GM19455 (cell line): Measurements from ENCODE around the gene HAVCR1.
"Not testable (repeated sequence)": the region's sequence is repeated elsewhere in the genome, so short reads cannot be mapped to it uniquely, and the experiment has no call there.

Experiments
- ATAC-seq: cut with Tn5 transposase; IDR thresholded peaks from one replicate; pipeline ENCODE4 v1.9.1; 2021; ENCODE audit not compliant: unreplicated experiment

The HAVCR1 gene

DNA sequence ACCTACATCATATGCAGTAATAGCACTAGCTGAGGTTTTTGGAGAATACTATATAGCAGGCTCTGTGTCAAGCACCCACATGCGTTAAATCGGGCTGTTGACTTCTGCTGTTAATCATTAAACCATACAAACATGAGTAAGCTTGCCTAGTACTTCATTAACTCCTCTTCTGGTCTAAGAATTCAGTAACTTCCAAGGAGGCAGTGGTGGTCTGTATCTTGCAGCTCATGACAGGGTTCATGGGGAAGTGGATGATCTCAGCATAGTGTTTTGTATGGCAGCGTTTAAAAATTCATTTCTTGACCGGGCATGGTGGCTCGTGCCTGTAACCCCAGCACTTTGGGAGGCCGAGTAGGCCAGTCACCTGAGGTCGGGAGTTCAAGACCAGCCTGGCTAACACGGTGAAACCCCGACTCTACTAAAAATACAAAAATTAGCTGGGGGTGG, at the start of gene HAVCR1:
HAVCR1 (minus strand) TSS at position 24 of the 447 bp plus-strand sequence. CDS start 1,173 bp downstream, outside the sequence.
- no peak for ATAC-seq

GRCh38 chr5:157107508-157107907, 48.6 kb upstream of the HAVCR1 start:
- ATAC-seq = no peak

- ATAC-seq = no peak
Observed at GRCh38 chr5:157106630-157107461, 47.9 kb upstream of the HAVCR1 start.

GRCh38 chr5:157100140-157100679, 41.3 kb upstream of the HAVCR1 start:
- ATAC-seq = no peak

DNA sequence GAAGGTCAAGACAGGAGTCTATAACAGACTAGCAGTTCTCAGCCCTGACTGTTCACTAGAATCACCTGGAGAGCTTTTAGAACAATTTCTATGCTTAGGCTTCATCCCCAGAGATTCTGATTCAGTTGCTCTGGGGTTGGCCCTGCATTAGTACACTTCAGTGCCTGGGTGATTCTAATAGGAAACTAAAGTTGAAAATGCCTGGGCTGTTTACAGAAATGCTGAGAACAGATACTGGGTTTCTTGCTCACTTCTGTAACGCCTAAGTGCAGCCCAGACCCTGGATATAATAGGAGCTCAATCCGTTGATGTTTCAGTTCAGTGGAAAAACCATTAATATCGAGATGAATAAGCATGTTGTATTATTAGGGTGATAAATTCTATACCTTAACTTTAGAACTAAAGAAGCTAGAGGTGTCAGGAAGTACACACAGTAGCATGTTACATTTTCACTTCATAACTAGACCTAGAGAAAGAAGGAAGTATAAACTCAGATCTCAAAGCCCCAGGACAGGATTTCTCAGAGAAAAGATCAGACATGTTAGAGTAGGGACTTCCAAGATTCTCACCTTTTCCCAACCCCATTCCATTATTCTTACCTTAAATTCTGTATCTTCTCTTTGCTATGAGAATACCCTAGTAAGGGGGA, 29.6 kb upstream of the HAVCR1 start:
- ATAC-seq = peak; percentile 71

DNA sequence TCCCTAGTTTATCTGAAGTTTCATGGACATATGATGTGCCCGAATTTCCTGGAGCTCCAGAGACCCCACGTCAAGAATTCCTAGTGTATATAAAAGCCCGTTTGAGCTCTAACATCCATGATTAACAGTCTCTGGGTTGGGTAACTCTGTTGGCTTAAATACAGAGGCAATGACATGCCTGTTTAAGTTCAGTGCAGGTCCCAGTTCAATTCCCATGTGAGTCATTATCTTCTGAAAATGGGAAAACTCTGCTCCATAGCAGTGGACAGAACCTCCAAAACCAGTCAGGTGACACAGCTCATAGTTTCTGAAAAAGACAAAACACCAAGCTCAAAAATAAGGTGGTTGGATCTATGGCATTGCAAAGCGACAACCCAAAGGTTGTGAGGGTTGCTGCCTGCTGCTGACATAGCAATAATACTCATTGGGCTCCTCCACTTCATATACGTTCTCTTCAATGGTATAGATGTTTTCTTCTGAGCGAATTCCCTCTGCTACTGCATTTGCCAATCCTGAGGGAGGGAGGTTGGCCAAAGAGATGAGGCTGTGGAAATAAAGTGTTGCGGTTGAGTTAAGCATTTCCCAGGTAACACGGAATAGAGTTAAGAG, 27.9 kb upstream of the HAVCR1 start:
- ATAC-seq = no peak

DNA sequence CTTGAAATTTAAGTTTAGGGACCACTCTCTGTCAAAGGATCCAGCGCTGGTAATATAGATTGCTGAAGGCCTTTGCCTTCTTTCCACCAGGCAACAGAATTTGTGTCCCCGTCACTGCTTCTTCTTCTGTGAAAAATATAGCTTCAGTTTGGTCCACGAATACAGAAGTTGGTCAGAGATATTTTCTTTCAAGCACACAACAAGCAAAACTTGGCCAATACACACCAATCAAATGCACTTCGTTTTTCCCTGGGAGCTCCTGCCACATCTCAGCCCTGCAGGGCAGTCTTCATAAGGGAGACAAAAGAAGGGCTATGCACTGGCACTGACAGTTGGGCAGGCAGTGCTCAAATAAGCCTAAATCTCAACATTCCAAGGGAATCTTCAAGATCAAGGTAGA, 27.0 kb upstream of the HAVCR1 start:
- ATAC-seq = no peak

DNA sequence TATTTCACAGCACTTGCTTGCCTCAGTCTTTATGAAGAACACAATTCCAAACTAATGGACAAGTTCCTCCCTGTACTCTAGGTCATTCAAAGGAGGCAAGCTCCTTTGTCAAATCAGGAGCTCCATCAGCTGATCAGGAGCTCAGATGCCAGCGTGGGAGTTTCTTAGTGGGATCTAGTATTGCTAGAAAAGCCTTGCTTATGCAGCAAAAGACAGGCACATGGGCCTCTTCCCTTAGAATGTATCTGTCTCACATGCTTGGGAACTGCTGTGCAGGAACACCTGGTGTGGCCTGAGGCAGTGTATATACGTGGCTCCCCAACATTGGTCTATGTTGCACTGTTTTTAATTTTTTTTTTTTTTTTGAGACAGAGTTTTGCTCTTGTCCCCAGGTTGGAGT, 21.4 kb upstream of the HAVCR1 start:
- no peak for ATAC-seq

- no peak for ATAC-seq
Observed at GRCh38 chr5:157076558-157076957, 17.6 kb upstream of the HAVCR1 start.

DNA sequence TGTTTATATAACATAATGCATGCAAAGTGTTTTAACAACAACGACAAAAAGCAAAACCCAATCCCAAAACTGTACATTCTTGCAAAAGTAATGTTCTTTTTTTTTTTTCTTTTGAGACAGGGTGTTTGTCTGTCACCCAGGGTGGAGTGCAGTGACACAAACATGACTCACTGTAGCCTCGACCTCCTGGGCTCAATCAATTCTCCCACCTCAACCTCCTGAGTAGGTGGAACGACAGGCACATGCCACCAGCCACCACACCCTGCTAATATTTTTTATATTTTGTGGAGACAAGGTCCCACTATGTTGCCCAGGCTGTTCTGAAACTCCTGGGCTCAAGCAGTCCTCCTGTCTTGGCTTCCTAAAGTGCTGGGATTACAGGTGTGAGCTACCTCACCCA, 13.6 kb upstream of the HAVCR1 start:
- no peak for ATAC-seq

DNA sequence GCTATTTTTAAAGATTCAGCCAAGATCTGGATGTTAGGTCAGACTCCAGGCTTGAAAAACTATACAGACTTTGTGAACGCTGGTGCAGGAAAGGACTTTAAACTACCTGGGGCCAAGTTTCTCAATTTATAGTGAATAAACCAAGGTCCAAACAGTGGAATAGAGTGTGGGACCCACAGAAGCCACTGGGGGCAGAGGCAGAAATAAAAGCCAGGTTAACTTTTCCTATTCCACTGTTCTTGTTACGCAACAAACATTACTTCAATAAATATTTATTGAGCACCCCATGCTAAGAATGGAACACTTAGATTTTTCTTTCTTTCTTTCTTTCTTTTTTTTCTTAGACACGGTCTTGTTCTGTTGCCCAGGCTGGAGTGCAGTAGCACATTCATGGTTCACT, 11.0 kb upstream of the HAVCR1 start:
- no peak for ATAC-seq

- ATAC-seq = no peak
Observed at GRCh38 chr5:157068785-157069184, 9.9 kb upstream of the HAVCR1 start.

DNA sequence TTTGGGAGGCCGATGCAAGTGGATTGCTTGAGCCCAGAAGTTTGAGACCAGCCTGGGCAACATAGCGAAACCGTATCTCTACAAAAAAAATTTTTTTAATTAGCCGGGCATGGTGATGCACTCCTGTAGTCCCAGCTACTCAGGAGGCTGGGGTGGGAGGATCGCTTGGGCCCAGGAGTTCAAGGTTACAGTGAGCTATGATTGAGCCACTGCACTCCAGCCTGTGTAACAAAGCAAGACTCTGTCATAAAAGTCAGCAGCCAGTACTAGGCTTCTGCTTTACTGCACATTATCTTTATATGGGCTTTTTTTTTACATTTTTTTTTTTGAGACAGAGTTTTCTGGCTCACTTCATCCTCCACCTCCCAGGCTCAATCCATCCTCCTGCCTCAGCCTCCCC, 9.4 kb upstream of the HAVCR1 start:
- no peak for ATAC-seq

- no peak for ATAC-seq
Observed at GRCh38 chr5:157067005-157067404, 8.1 kb upstream of the HAVCR1 start.

DNA sequence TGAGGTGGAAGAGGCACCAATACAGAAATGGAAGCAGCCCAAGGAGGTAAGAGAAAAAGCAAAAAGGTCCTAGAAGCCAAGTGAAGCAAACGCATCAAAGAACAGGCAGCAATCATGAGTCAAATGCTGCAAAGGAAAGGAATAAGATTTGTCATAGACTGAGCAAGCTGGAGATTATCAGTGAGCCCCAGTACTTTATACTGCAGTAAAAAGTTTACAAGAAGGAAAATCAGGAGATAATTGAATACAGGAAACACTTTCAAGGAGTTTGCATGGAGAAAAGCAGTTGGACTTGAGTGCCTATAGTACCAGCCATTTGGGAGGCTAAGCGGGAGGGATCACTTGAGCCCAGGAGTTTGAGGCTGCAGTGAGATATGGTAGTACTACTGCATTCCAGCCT, 7.2 kb upstream of the HAVCR1 start:
- no peak for ATAC-seq

GRCh38 chr5:157063776-157064430, 5.0 kb upstream of the HAVCR1 start:
- no peak for ATAC-seq

- ATAC-seq = no peak
Observed at GRCh38 chr5:157059891-157060290, 975 bp upstream of the HAVCR1 start.

DNA sequence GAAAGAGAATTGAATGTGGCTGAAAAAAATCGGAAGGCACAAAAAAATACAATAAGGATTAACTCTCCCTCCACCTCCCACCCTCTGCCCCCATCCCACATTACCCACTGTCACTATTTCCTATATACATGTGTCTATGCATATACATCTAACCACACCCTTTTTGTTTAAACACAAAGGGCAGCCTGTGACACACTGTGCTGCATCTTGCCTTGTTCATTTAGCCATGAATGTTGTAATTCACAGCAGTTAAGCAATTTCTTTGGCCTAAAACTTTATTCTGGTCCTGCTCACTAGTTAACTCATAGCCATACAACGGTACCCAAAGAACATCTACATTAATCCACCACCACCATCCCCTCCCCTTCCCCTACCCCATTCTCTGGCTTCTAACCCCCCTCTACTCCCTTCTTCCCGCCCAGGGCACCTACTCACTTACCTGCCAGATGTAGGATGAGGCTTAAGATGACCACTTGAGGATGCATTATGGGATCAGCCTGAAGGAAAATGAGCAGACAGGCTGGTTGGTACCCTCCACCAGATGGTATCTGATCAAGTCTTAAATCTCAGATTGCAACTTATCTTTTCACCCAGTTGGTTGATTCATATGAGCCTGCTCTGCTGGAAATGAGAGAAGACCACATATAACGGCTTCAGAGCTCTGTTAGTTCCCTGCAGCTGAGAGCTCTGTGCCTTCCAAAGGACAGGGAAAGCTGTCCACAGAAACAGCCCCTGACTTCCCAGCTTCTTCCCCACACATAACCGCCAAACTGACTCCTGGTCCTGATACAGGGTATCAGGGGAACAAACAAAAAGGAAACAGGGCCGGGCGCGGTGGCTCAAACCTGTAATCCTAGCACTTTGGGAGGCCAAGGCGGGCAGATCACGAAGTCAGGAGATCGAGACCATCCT, 1.2 kb downstream of the HAVCR1 start:
- no peak for ATAC-seq

DNA sequence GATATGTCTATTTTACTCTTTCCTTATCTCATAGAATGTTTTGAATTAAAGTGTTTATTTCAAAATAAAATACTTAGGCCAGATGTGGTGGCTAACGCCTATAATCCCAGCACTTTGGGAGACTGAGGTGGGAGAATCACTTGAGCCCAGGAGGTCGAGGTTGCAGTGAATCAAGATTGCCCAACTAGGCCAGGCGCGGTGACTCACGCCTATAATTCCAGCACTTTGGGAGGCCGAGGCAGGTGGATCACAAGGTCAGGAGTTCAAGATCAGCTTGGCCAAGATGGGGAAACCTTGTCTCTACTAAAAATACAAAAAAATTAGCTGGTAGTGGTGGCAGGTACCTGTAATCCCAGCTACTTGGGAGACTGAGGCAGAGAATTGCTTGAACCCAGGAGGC, 2.1 kb downstream of the HAVCR1 start:
- ATAC-seq = not testable (repeated sequence)

DNA sequence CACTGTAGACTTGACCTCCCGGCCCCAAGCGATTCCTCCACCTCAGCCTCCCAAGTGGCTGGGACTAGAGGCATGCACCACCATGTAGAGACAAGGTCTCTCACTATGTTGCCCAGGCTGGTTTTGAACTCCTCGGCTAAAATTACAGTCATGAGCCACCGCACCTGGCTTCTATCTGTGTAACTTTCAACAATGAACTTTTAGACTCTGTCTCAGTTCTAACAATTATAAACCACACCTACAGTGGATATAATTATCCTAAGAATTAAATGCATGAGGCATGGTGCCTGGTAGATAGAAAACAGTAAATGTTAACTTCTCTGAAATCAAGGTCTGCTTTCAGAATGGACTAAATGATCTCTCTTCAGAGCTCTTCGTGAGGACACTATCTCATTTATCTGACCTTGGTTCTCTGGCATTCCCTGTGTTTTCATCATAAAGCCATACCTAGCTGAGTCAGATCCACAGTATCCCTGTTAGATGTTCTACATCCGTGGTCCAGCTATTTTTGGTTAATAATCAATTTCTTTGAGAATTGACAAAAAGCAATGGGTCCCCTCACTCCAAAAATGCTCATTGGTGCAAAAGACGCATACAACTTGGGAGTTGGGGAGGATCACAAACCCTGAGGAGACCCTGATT, 7.2 kb downstream of the HAVCR1 start:
- ATAC-seq = no peak
